ENCODE measurements around the gene TMEM63C.

TMEM63C gene

GRCh38 chr14:77224212-77224611 is 42.6 kb downstream of the TMEM63C start:
- DNase-seq = no peak

DNA sequence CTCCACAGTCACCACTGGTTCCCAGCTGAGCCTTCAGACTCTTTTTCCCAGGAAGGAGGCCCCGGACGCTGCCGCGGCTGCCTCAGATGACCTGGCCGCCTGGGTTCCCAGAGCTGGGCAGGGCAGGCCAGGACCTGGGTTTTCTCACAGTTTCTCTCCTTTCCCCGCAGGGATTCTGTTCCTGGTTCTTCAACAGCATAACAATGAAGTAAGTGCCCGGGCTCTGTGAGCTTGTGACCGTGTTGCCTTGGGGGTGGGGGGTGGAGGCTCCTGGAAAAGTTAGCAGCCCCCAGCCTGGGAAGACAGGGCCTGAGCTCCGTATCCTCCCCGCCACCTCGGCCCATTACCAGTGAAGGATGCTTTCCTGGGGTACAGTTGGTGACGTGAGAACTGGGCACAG is 43.7 kb downstream of the TMEM63C start:
- DNase-seq = no peak

- DNase-seq = no peak
These were observed 44.4 kb downstream of the TMEM63C start for GRCh38 chr14:77225892-77226557.

- no peak for DNase-seq
These were observed 46.5 kb downstream of the TMEM63C start for GRCh38 chr14:77228056-77228455.

GRCh38 chr14:77230914-77231313 is 49.3 kb downstream of the TMEM63C start:
- DNase-seq = no peak

DNA sequence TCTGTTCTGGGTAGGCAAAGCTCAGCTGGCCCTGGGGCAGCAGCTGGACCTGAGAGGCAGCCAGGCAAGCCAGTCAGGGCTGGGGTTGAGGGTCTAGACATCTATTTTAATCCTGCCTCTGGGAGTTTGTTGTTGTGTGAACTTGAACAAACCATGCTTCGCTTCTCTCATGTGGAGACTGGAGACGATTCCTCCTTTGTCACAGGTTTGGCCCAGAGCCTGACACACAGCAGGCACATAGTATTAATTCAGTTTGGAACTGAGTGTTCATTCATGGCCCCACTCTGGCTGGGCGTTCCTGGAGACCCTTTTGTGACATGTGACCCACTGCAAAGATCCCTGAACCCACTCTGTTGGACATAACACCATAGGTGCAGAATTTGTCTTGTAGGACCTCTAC is 50.1 kb downstream of the TMEM63C start:
- DNase-seq = no peak

DNA sequence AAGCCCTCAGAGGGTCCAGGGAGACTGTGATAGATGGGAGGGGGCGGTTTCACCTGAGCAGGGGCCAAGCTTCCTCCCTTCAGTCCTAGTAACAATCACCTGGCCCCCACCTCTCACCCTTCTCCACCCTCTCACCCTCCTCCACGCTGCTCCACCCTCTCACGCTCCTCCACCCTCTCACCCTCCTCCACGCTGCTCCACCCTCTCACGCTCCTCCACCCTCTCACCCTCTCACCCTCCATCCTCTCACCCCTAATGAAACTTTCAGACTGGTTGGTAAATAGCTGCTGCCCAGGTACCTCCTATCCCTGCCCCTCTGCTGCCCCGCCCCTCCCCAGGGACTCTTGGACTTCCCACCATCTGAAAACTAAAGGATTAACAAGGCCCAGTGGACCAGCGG is 55.2 kb downstream of the TMEM63C start:
- DNase-seq = no peak

DNA sequence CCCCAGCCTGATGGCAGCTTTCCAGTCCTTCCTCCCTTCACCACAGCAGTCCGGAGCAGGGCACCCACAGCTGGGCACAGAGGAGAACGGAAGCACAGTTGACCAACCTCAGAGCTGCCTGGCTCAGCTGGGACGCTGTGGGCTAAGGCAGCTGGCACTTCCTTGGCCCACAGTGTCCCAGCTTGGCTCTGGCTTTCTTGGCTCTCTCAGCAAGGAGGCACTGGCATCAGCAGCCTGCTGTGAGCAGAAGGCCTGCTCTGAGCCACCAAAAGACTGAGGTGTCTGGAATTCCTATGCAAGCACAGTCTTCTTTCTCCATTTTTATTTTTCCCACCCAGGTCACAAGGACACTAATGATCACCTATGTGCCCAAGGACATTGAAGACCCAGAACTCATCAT is 56.8 kb downstream of the TMEM63C start:
- no peak for DNase-seq

DNA sequence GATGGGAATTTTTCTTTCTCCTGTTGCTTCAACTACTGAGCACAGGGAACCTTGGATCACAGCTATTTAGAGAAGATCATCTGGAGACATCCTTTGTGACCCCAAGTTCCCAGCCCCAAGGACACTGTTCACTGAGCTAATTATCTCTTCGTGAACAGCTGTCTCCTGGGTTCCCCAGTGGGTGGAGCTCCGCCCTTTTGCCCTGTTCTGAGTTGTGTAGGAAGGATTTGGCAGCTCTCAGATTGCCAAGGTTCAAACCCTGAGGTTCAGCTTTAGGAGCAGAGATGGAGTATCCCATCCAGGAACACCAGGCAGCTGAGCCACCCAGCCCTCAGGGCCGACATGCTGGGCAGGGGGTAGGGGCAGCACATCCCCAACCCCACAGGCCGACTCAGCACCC is 57.4 kb downstream of the TMEM63C start:
- DNase-seq = no peak

GRCh38 chr14:77239412-77239811 is 57.8 kb downstream of the TMEM63C start:
- no peak for DNase-seq

DNA sequence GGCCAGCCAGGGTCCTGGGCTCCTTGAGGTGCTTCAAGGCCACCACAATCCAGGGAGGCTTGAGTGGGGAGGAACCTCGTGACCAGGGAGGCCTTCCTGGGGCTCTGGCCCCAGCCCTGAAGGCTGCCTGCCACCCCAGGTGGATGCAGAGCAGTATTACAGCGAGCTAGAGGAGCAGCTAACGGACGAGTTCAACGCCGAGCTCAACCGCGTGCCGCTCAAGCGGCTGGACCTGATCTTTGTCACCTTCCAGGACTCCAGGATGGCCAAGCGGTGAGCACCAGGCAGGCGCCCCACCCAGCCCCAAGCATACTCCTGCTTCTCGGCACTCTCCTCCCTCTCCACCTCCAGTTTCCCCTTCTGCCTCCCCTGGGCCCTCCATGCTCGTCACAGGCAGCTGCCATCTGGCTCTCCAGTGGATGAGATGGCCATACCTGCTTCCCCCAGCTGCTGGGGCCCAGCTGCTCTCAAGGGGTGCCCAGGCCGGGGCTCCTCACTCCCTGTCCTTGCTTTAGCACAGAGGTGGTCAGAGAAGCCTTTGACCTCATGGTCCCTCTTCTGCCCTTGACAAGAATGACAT is 58.8 kb downstream of the TMEM63C start:
- no peak for DNase-seq

GRCh38 chr14:77241955-77242354 is 60.4 kb downstream of the TMEM63C start:
- no peak for DNase-seq

DNA sequence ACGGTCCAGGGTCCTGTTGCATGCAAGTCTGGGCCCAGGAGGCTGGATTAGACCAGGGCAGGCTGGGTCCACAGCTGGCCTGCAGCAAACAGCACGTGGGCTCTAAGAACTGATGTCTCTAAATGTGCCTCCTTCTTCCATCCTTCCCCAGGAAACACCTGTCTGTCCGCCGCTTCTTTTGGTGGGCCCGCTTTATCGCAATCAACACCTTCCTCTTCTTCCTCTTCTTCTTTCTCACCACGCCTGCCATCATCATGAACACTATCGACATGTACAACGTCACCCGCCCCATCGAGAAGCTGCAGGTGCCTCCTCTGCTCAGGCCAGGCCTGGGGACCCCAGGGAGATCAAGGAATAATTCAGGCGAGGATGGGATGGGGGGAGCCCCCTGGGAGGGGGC is 61.2 kb downstream of the TMEM63C start:
- DNase-seq = no peak

- DNase-seq = no peak
These were observed 62.3 kb downstream of the TMEM63C start for GRCh38 chr14:77243853-77244252.

DNA sequence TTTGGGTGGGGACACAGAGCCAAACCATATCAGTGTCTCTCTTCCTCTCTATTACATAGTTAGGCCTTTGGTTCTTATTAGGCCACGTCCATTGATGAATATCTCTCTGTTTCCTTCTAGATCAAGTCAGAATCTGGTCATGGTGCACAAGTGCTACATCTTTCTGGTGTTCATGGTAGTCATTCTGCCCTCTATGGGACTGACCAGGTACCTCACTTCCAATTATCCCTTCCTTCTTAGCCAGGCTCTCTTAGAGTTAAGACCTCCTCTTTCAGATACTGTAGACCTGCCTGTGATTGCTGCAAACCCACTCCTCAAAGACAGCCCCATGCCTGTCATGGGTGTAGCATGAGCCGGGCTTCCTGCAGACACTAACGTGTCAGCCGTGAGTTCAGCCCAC is 64.2 kb downstream of the TMEM63C start:
- DNase-seq = no peak

DNA sequence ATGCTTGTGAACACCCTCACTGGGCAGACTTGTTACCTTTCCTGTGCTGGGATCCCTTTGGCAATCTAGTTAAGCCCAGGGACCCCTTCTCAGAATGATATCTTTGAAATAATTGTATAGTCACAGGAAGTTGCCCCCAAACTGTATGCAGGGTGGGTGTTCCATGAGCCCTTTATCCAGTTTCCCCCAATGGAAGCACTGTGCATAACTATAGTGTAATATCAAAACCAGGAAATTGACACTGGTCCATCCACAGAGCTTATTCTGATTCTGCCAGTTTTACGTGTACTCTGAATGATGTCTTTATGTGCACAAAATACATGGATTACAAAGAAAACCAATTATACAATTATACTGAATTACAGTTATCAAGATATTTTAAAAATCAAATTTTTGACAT is 65.2 kb downstream of the TMEM63C start:
- no peak for DNase-seq

- no peak for DNase-seq
These were observed 67.1 kb downstream of the TMEM63C start for GRCh38 chr14:77248666-77249065.

DNA sequence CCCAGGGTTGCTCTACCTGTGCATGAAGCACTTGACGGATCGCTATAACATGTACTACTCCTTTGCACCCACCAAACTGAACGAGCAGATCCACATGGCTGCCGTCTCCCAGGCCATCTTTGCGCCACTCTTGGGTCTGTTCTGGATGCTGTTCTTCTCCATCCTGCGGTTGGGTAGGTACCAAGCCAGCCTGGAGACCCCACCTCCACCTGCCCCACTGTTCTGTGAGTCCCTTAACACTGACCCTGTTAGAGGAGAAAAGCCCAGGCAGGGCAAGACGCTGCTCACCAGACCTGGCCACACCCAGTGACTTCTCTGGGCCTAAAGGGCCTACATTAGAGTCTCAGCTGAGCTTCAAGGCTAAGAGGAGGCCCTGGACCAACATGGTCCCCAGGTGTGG is 67.7 kb downstream of the TMEM63C start:
- no peak for DNase-seq

DNA sequence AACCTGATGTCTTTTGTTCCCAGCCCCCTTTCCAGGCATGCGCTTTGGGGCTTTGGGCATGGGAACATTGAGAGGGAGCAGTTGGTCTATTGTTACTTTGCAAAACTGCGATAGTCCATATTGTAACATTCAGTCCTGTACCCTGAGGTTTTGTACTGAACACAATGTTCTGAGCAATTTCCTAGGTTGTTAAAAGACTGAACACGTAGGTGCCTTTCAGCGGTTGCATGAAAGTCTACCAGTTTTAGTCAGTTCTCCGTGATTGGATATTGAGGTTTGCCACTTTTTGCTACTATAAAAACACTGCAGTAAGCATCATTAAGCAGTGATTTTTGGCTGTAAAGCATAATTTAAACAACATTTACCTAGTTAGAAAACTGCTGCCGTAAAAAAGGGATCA is 69.3 kb downstream of the TMEM63C start:
- DNase-seq = no peak

GRCh38 chr14:77251870-77252269 is 70.3 kb downstream of the TMEM63C start:
- DNase-seq = no peak

GRCh38 chr14:77253333-77254190 is 72.0 kb downstream of the TMEM63C start:
- no peak for DNase-seq

- no peak for DNase-seq
These were observed 75.1 kb downstream of the TMEM63C start for GRCh38 chr14:77256694-77257093.

DNA sequence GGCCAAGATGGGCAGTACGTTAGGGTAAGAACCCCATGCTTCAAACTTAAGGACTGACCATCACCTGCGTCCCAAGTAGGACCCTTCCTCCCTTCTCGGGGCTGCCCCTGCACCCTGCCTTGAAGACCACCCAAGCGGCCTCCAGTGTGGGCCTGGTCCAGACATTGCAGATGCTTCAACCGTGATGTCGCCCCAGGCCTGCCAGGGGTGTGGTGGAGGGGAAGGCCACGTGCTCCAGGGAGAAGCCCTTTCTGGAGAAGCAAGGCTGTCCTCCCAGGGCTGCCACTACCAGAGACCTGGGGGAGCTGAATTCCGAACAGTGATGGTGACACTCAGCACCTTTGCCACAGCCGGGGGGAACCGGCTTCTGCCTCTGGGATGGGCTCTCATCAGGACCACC is 76.1 kb downstream of the TMEM63C start:
- no peak for DNase-seq

DNA sequence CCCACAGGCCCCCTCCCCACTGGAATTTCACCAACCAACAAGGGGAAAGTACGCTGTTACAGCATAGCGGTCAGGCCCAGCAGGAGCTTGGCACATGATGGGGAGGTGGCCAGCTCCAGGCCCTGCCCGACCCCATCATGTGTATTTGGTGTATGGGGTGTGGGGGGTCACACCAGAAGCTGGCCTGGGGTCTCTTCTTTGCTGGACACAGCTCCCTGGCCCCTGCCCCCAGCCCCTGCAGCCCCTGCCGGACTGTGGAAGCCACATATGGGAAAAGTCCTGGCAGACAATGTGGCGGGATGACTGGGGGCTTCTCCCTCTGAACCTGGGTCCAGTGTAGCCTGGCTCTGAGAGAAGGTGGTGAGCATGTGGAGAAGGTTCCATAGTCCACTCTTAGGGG is 77.0 kb downstream of the TMEM63C start:
- no peak for DNase-seq
